ENCODE data around the gene CRB1.

CRB1 gene

DNA sequence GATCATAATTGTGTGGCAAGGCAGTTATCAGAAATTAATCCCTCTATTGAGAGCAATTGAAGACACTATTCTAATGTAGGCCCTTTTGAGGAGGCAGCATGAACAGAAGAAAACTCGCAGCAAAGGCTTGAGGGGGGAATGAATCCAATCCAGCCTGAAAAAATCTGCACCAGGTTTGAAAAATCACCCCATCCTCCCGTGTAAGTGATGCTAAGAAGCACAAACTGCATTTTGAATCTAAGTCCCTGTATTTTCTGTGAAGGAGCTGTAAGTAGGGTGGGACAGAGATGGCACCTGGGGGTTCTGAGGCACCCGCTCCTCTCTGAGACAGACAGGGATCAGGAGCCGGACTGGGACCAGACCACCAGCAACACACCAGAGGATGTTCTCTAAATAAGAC, at the start of gene CRB1:
Gene CRB1, plus strand, starts transcription at position 241 of the 400 bp plus-strand sequence. CDS start 161 bp downstream, outside the sequence.
- Histone ChIP-seq H3K36me3 (ENCODE audit: control insufficient read depth, insufficient read depth, low read length) (no peaks in the 10 kb centered on the region), H3K9ac (ENCODE audit: low read depth, low read length) (no peak within 1 kb of the TSS), H3K27ac (ENCODE audit: low read depth, low read length) (no peak within 1 kb of the TSS), H3K27me3 (ENCODE audit: control insufficient read depth, insufficient read depth, low read length) (no peaks in the 10 kb centered on the region), H3K9me3 (ENCODE audit: control insufficient read depth, insufficient read depth, low read length) (no peaks in the 10 kb centered on the region), H3K4me3 (ENCODE audit: low read depth, low read length) (no peak within 1 kb of the TSS; the same call in 1 of the 2 replicates), H3K4me1 (ENCODE audit: control insufficient read depth, insufficient read depth, low read length) (peaks cover 2% of the 10 kb centered on the region; the same call in 1 of the 2 replicates)

- Histone ChIP-seq H3K9me3 (ENCODE audit: control insufficient read depth, insufficient read depth, low read length) (no peaks in the 10 kb centered on the region), H3K27ac (ENCODE audit: low read depth, low read length) (no peak overlapping the region), H3K9ac (ENCODE audit: low read depth, low read length) (no peak overlapping the region), H3K36me3 (ENCODE audit: control insufficient read depth, insufficient read depth, low read length) (no peaks in the 10 kb centered on the region), H3K27me3 (ENCODE audit: control insufficient read depth, insufficient read depth, low read length) (no peaks in the 10 kb centered on the region), H3K4me1 (ENCODE audit: control insufficient read depth, insufficient read depth, low read length) (0 out of 2 replicates have a peak, but pooled peaks cover 7% of the 10 kb centered on the region), H3K4me3 (ENCODE audit: low read depth, low read length) (no peak overlapping the region)
Measured at GRCh38 chr1:197218857-197219256, 49.2 kb upstream of the CRB1 start.

- Histone ChIP-seq H3K4me3 (ENCODE audit: low read depth, low read length) (no peak overlapping the region), H3K9ac (ENCODE audit: low read depth, low read length) (no peak overlapping the region), H3K27me3 (ENCODE audit: control insufficient read depth, insufficient read depth, low read length) (no peaks in the 10 kb centered on the region), H3K27ac (ENCODE audit: low read depth, low read length) (no peak overlapping the region), H3K9me3 (ENCODE audit: control insufficient read depth, insufficient read depth, low read length) (no peaks in the 10 kb centered on the region), H3K36me3 (ENCODE audit: control insufficient read depth, insufficient read depth, low read length) (no peaks in the 10 kb centered on the region), H3K4me1 (ENCODE audit: control insufficient read depth, insufficient read depth, low read length) (0 out of 2 replicates have a peak, but pooled peaks cover 7% of the 10 kb centered on the region)
Measured at GRCh38 chr1:197222025-197222685, 45.9 kb upstream of the CRB1 start.

- Histone ChIP-seq H3K4me3 (ENCODE audit: low read depth, low read length) (no peak overlapping the region), H3K9ac (ENCODE audit: low read depth, low read length) (no peak overlapping the region), H3K27me3 (ENCODE audit: control insufficient read depth, insufficient read depth, low read length) (no peaks in the 10 kb centered on the region), H3K36me3 (ENCODE audit: control insufficient read depth, insufficient read depth, low read length) (no peaks in the 10 kb centered on the region), H3K27ac (ENCODE audit: low read depth, low read length) (no peak overlapping the region), H3K9me3 (ENCODE audit: control insufficient read depth, insufficient read depth, low read length) (no peaks in the 10 kb centered on the region), H3K4me1 (ENCODE audit: control insufficient read depth, insufficient read depth, low read length) (0 out of 2 replicates have a peak, but pooled peaks cover 7% of the 10 kb centered on the region)
Measured at GRCh38 chr1:197222780-197223179, 45.3 kb upstream of the CRB1 start.

DNA sequence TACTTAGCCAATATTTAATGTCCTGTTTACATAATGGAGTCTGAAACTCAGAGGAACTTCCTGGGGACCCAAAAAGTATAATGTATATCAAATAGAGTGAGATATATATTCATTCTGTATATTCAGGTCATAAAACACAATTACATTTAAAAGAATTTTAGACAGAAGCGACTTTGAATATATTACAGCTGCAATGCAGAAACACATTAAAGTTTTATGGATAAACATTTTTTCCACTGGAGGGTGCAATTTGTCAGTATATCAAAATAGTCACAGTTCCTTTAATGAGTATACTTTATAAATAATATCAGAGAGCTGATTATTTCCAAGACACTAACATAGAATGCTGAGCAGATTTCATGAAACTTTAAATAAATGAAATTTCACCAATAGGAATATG, 43.9 kb upstream of the CRB1 start:
- Histone ChIP-seq H3K27me3 (ENCODE audit: control insufficient read depth, insufficient read depth, low read length) (no peaks in the 10 kb centered on the region), H3K9ac (ENCODE audit: low read depth, low read length) (no peak overlapping the region), H3K36me3 (ENCODE audit: control insufficient read depth, insufficient read depth, low read length) (no peaks in the 10 kb centered on the region), H3K9me3 (ENCODE audit: control insufficient read depth, insufficient read depth, low read length) (no peaks in the 10 kb centered on the region), H3K4me3 (ENCODE audit: low read depth, low read length) (no peak overlapping the region), H3K27ac (ENCODE audit: low read depth, low read length) (no peak overlapping the region), H3K4me1 (ENCODE audit: control insufficient read depth, insufficient read depth, low read length) (0 out of 2 replicates have a peak, but pooled peaks cover 7% of the 10 kb centered on the region)

DNA sequence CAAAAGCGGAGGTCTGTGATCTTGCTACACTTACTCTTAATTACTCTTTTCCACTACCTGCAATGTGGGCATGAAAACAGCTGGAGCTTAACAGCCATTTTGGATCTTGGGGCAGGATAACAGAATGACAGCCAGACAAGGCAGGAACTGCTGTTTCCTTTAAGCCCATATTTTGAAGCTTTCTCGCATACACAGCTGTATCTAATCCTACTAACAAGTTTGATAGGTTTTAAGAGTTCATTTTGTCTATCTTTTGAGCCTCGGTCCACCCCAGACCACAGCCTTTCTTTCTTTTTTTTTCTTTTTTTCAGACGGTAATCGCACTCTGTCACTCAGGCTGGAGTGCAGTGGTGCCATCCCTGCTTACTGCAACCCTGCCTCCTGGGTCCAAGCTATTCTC, 42.4 kb upstream of the CRB1 start:
- H3K27me3 ChIP-seq (ENCODE audit: control insufficient read depth, insufficient read depth, low read length), result no peaks in the 10 kb centered on the region
- H3K27ac ChIP-seq (ENCODE audit: low read depth, low read length), result no peak overlapping the region
- no peaks in the 10 kb centered on the region for H3K36me3 ChIP-seq (ENCODE audit: control insufficient read depth, insufficient read depth, low read length)
- no peaks in the 10 kb centered on the region for H3K9me3 ChIP-seq (ENCODE audit: control insufficient read depth, insufficient read depth, low read length)
- H3K4me1 ChIP-seq (ENCODE audit: control insufficient read depth, insufficient read depth, low read length), result 0 out of 2 replicates have a peak, but pooled peaks cover 7% of the 10 kb centered on the region
- no peak overlapping the region for H3K4me3 ChIP-seq (ENCODE audit: low read depth, low read length)
- H3K9ac ChIP-seq (ENCODE audit: low read depth, low read length), result no peak overlapping the region

DNA sequence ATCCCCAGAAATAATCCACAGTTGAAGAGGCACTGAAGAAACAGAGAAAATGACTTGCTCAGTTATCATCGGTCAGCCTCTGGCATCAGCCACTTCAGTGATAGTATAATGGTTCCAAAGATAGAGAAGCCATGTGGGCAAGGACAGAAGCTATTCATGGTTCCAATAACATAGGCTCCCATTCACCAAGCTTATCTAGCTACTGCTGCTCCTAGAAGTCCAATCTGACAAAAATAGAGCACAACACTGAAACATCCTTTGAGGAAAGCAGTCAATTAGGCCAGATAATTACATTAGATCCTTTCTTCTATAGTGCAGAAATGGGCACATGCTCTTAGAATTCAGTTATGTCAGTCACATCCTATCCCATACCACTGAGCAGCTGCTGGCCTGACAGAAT, 33.5 kb upstream of the CRB1 start:
- H3K4me1 ChIP-seq (ENCODE audit: control insufficient read depth, insufficient read depth, low read length), result no peaks in the 10 kb centered on the region
- H3K36me3 ChIP-seq (ENCODE audit: control insufficient read depth, insufficient read depth, low read length), result no peaks in the 10 kb centered on the region
- H3K9ac ChIP-seq (ENCODE audit: low read depth, low read length), result no peak overlapping the region
- no peak overlapping the region for H3K4me3 ChIP-seq (ENCODE audit: low read depth, low read length)
- no peaks in the 10 kb centered on the region for H3K9me3 ChIP-seq (ENCODE audit: control insufficient read depth, insufficient read depth, low read length)
- H3K27ac ChIP-seq (ENCODE audit: low read depth, low read length), result no peak overlapping the region
- no peaks in the 10 kb centered on the region for H3K27me3 ChIP-seq (ENCODE audit: control insufficient read depth, insufficient read depth, low read length)

DNA sequence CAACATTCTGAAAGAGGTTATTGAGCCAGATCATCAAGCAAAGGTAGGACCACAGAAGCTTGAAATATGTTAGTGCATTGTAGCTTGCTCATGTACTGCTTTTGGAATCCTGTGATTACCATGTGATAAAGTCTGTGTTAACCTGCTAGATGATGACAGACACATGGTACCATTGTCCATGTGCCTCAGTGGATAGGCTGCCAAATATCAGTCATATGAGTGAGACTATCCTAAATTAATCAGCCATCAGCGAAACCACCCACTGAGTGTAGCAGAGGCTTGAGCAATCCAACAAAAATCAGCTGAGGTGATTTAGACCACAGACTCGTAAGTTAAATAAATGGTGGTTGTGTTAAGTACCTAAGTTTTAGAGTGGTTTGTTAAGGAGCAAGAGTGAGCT, 32.7 kb upstream of the CRB1 start:
- Histone ChIP-seq H3K9ac (ENCODE audit: low read depth, low read length) (no peak overlapping the region), H3K4me1 (ENCODE audit: control insufficient read depth, insufficient read depth, low read length) (no peaks in the 10 kb centered on the region), H3K27ac (ENCODE audit: low read depth, low read length) (no peak overlapping the region), H3K4me3 (ENCODE audit: low read depth, low read length) (no peak overlapping the region), H3K27me3 (ENCODE audit: control insufficient read depth, insufficient read depth, low read length) (no peaks in the 10 kb centered on the region), H3K9me3 (ENCODE audit: control insufficient read depth, insufficient read depth, low read length) (no peaks in the 10 kb centered on the region), H3K36me3 (ENCODE audit: control insufficient read depth, insufficient read depth, low read length) (no peaks in the 10 kb centered on the region)

DNA sequence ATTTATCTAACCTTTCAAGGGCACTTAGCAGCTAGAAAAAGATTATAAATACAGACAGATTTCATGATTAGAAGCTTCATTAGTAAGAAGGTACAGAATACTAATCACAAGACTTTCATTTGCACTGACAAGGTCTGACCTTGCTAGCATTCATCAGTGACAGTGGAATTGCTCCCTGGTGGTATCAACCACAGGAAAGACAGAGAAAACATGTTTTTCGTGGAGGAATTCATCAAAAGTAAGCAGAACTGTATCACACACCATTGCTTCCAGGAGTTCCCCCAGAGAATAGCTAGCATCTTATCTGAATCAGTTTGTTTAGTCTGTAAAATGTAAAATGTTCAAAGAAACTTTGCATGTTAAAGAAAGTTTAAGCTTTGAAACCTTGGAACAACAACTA, 20.6 kb upstream of the CRB1 start:
- no peak overlapping the region for H3K27ac ChIP-seq (ENCODE audit: low read depth, low read length)
- H3K4me3 ChIP-seq (ENCODE audit: low read depth, low read length), result no peak overlapping the region
- no peak overlapping the region for H3K9ac ChIP-seq (ENCODE audit: low read depth, low read length)
- no peaks in the 10 kb centered on the region for H3K9me3 ChIP-seq (ENCODE audit: control insufficient read depth, insufficient read depth, low read length)
- no peaks in the 10 kb centered on the region for H3K27me3 ChIP-seq (ENCODE audit: control insufficient read depth, insufficient read depth, low read length)
- no peaks in the 10 kb centered on the region for H3K36me3 ChIP-seq (ENCODE audit: control insufficient read depth, insufficient read depth, low read length)
- no peaks in the 10 kb centered on the region for H3K4me1 ChIP-seq (ENCODE audit: control insufficient read depth, insufficient read depth, low read length)

DNA sequence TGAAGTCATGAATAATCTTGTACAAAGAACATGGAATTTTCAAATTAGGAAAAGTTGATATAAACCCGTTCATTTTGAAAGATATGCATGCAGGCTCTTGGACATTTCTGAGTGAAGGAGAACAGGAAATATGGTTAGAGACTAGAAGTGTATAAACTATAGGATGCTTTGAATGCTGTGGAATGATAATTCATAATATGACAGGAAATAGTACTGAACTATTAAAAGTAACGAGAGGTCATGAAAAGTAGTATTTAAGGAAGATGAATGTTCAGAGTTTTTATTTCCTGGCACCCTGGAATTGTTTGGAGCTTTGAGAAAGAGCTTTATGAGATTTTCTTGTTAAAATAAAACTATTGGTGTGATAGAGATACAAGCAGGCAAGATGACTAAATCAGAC, 18.7 kb upstream of the CRB1 start:
- Histone ChIP-seq H3K9ac (ENCODE audit: low read depth, low read length) (no peak overlapping the region), H3K9me3 (ENCODE audit: control insufficient read depth, insufficient read depth, low read length) (no peaks in the 10 kb centered on the region), H3K36me3 (ENCODE audit: control insufficient read depth, insufficient read depth, low read length) (no peaks in the 10 kb centered on the region), H3K27ac (ENCODE audit: low read depth, low read length) (no peak overlapping the region), H3K4me1 (ENCODE audit: control insufficient read depth, insufficient read depth, low read length) (peaks cover 9% of the 10 kb centered on the region), H3K27me3 (ENCODE audit: control insufficient read depth, insufficient read depth, low read length) (no peaks in the 10 kb centered on the region), H3K4me3 (ENCODE audit: low read depth, low read length) (no peak overlapping the region)

- H3K36me3 ChIP-seq (ENCODE audit: control insufficient read depth, insufficient read depth, low read length), result no peaks in the 10 kb centered on the region
- no peak overlapping the region for H3K4me3 ChIP-seq (ENCODE audit: low read depth, low read length)
- H3K4me1 ChIP-seq (ENCODE audit: control insufficient read depth, insufficient read depth, low read length), result peaks cover 9% of the 10 kb centered on the region
- H3K27me3 ChIP-seq (ENCODE audit: control insufficient read depth, insufficient read depth, low read length), result no peaks in the 10 kb centered on the region
- no peaks in the 10 kb centered on the region for H3K9me3 ChIP-seq (ENCODE audit: control insufficient read depth, insufficient read depth, low read length)
- H3K9ac ChIP-seq (ENCODE audit: low read depth, low read length), result no peak overlapping the region
- H3K27ac ChIP-seq (ENCODE audit: low read depth, low read length), result no peak overlapping the region
Measured at GRCh38 chr1:197250616-197251015, 17.4 kb upstream of the CRB1 start.

All from HUES48 (cell line).